Raji (cell line): Measurements from ENCODE around the gene C16orf92.
A peak's percentile ranks its signal among the peaks of the same experiment; 100 is the strongest.

Experiments used
- POLR2A ChIP-seq: IDR thresholded peaks from 2 replicates; pipeline ENCODE4 v1.6.1; 2011; ENCODE audit warnings: low read depth, low read length, control low read depth; ENCODE audit not compliant: insufficient read depth

C16orf92 gene

GRCh38 chr16:30022887-30023286 lies at the start of gene C16orf92:
TSS of gene C16orf92 (plus strand) at chr16:30023198. CDS start at chr16:30023341, 143 bp downstream.
- no peak for TF ChIP-seq POLR2A

- TF ChIP-seq POLR2A: peak; percentile 90
These were observed 49.4 kb upstream of the C16orf92 start, which contains the start of gene TAOK2 for GRCh38 chr16:29973384-29974246. TSS of gene TAOK2 (plus strand) at chr16:29973868. CDS start at chr16:29977773, 3,905 bp downstream.

GRCh38 chr16:29974291-29975133 lies 48.5 kb upstream of the C16orf92 start:
- no peak for TF ChIP-seq POLR2A

DNA sequence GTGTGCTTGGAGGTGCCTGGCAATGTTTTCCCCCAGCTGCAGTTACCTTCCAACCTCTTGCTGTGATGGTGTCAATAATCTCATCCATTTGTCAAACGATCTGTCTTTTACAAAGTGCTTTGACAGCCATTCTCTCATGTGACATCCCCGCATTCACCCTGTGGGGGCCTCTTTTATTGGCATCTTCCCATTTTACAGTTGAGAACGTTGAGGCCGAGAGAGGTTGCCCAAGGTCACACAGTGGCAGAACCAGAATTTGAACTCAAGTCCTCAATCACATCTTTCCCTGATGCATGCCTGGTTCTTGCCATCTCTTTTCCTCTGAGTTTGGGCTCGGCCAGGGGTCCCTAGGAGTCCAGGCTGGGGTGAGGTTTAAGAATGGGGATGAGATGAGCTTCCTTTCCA lies 47.9 kb upstream of the C16orf92 start:
- TF ChIP-seq POLR2A: no peak

DNA sequence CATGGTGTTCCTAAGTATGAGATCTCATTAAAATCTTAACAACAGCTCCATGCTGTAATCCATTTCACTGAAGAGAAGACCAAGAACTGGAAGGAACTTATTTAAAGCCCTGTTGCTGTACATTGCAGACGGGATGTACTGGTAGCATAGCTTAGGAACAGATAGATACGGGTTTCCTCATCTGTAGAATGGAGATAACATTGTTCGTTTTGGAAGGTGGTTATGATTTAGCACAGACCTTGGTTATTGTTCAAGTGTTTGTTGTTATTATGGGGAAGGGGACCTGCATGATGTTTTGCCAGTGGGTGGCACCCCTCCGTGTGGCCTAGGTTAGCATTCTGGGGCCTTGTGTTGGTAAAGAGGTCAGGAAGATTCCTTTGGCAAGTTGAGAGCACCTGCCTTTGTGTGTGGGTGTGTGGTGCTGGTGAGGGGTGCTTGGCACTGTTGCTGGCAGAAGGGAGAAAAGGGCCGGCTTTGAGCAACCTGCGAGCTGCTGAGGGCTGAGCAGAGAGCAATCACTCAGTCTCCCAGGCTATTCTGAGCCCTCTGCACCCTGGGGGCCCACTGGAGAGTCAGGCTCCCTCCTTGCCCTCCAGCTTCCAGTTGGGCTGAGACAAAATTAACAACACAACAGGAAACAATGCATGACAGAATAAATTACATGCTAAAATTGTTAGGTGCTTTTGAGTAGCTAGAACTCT lies 47.0 kb upstream of the C16orf92 start:
- TF ChIP-seq POLR2A: no peak

DNA sequence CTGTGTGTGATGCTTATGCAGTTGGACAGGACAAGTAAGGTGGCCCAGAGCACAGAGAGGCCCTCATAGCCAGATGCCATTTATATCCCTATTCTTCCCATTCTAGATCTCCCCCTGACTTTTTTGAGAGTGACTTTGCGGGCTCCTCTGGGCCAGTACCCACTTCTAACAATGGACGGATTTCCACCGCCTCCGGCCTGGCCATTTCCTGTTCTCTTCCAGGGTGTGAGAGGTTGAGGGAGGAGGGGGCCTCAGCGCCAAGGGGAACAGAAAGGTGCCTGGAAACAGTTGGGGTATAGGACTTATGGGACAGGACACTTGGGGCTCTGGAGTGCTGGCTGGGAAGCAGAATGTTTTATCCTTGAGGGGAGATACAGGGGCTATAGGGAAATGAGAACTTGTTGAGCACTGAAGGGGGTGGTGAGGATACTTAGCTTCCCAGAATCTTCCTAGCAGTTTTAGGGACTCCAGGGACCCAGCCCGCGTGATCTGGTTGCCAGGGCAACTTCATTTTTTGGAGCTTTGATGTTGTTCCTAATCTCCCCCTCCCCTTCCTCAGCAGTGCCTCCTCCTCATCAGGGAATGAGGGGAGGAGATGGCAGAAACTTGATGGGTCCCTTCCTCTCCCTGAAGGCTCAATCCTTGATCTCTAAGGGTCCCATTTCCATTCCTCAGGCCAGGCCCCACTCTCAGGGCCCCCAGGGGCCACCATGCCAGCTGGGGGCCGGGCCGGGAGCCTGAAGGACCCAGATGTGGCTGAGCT lies 45.8 kb upstream of the C16orf92 start:
- no peak for TF ChIP-seq POLR2A

- no peak for TF ChIP-seq POLR2A
These were observed 44.9 kb upstream of the C16orf92 start for GRCh38 chr16:29978081-29978480.

GRCh38 chr16:29978564-29979270 lies 44.3 kb upstream of the C16orf92 start:
- no peak for TF ChIP-seq POLR2A

DNA sequence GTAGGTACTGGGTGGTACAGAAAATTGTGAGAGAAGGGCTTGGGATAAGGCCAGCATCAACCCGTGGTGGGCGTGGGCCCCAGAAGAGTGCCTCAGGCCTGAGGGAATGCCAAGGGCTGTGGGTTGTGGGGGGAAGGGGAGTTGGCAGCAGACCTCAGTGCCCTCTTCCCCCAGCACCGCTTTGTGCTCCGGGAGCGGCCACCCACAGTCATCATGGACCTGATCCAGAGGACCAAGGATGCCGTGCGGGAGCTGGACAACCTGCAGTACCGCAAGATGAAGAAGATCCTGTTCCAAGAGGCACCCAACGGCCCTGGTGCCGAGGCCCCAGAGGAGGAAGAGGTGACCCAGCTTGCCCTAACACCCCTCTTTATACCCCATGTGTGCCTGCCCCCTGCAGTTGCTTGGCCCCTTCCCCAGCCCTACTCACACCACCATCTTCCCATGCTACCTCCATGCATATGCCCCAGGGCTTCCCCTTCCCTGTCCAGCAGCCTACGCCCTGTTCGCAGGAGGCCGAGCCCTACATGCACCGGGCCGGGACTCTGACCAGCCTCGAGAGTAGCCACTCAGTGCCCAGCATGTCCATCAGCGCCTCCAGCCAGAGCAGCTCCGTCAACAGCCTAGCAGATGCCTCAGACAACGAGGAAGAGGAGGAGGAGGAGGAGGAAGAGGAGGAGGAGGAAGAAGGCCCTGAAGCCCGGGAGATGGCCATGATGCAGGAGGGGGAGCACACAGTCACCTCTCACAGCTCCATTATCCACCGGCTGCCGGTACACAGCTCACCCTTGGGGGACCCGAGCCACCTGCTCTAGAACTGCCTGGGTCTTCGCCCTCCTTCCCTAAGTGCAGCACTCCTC lies 40.2 kb upstream of the C16orf92 start:
- TF ChIP-seq POLR2A: no peak

GRCh38 chr16:29983420-29984136 lies 39.4 kb upstream of the C16orf92 start:
- no peak for TF ChIP-seq POLR2A

DNA sequence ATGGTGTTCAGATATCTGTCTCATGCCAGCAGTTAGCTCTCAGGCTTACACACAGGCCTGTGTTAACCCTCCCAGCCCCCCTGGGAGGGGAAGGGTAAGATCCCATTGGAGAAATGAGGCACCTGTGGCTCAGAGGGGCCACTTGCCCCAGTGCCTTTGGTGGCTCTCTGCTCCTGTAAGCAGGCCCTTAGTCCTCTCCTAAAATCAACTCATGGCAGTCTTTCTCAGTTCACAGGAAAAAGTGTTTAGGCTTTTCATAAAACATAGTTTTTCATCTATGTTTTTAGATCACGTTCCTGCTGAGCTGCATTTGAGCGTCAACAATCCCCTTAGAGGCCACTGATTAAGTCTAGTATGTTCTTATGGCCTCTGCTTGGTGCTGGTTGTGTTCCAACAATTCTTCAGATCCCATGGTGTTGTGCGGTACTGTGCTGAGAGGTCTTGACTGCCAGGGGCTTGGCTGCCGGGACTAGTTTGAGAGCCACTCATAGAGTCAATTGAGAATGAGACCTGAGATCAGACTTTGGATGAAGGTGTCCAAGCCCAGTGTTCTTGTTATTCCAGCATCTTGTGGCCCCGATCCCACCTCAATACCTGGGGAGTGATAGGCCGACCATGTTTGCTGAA lies 38.7 kb upstream of the C16orf92 start:
- no peak for TF ChIP-seq POLR2A

DNA sequence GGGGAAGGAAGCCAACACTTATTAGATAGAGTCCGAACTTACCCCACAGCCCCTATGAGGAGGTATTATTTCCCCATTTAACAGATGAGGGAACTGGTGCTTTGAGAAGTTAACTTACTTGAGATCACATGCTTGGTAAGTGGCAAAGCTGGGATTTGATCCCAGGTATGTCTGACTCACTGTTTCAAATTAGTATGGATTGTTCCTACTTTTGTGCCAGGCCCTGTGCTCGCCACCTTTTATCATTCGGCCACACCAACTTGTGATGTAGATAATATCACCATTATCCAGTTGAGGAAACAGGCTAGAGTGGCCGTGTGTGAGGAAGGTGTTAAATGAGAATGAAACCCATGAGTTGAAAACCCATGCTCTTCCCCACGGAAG lies 38.2 kb upstream of the C16orf92 start:
- TF ChIP-seq POLR2A: no peak
